MM.1S (cell line): ENCODE results near the gene CCDC14.
"Not testable (repeated sequence)": the region's sequence is repeated elsewhere in the genome, so short reads cannot be mapped to it uniquely, and the experiment has no call there.

Source experiments
- DNase-seq: peaks from one replicate; pipeline ENCODE4 v3.0.0-alpha.2; 2015
- H2AFZ ChIP-seq: fragments of 300-600 bp; sonication (generic); 2 replicates; pipeline ENCODE4 v1.6.0; 2016; ENCODE audit warnings: antibody characterized with exemption, low read length
- H3F3A ChIP-seq: fragments of 300-600 bp; sonication (generic); 2 replicates; pipeline ENCODE4 v1.6.1; 2016; ENCODE audit warnings: mild to moderate bottlenecking, antibody characterized with exemption, low read length, moderate library complexity, mixed read lengths; ENCODE audit not compliant: insufficient read depth
- H3K27ac ChIP-seq: fragments of 300-600 bp; sonication (generic); 2 replicates; pipeline ENCODE4 v1.5.1; 2016; ENCODE audit warnings: mild to moderate bottlenecking, low read length
- H3K27me3 ChIP-seq: fragments of 300-600 bp; sonication (generic); replicated peaks from 2 replicates; pipeline ENCODE4 v1.6.0; 2016; ENCODE audit warnings: low read length; ENCODE audit not compliant: insufficient read depth
- H3K36me3 ChIP-seq: fragments of 300-600 bp; sonication (generic); replicated peaks from 2 replicates; pipeline ENCODE4 v1.6.1; 2016; ENCODE audit warnings: mild to moderate bottlenecking, low read length, mixed read lengths; ENCODE audit not compliant: insufficient read depth
- H3K4me1 ChIP-seq: fragments of 300-600 bp; sonication (generic); 2 replicates; pipeline ENCODE4 v1.6.1; 2016; ENCODE audit warnings: low read length, mixed read lengths
- H3K4me2 ChIP-seq: fragments of 300-600 bp; sonication (generic); 2 replicates; pipeline ENCODE4 v1.6.0; 2016; ENCODE audit warnings: low read depth, low read length
- H3K4me3 ChIP-seq: fragments of 300-600 bp; sonication (generic); 2 replicates; pipeline ENCODE4 v1.5.1; 2016; ENCODE audit warnings: low read length, mixed read lengths
- H3K79me2 ChIP-seq: fragments of 300-600 bp; sonication (generic); 2 replicates; pipeline ENCODE4 v1.6.1; 2016; ENCODE audit warnings: mixed run types, low read length, mixed read lengths
- H3K9ac ChIP-seq: fragments of 300-600 bp; sonication (generic); 2 replicates; pipeline ENCODE4 v1.6.1; 2016; ENCODE audit warnings: low read length, mixed read lengths
- H3K9me2 ChIP-seq: fragments of 300-600 bp; sonication (generic); replicated peaks from 2 replicates; pipeline ENCODE4 v1.6.1; 2016; ENCODE audit warnings: mild to moderate bottlenecking, low read length, mixed read lengths; ENCODE audit not compliant: insufficient read depth
- H3K9me3 ChIP-seq: fragments of 300-600 bp; sonication (generic); replicated peaks from 2 replicates; pipeline ENCODE4 v1.6.1; 2016; ENCODE audit warnings: mild to moderate bottlenecking, low read length, mixed read lengths; ENCODE audit not compliant: insufficient read depth
- H4K20me1 ChIP-seq: fragments of 300-600 bp; sonication (generic); 2 replicates; pipeline ENCODE4 v1.6.1; 2016; ENCODE audit warnings: mild to moderate bottlenecking, low read length, moderate library complexity, mixed read lengths; ENCODE audit not compliant: insufficient read depth
- EZH2 ChIP-seq: fragments of 300-600 bp; sonication (generic); optimal IDR thresholded peaks from 2 replicates; pipeline ENCODE3; 2017; ENCODE audit warnings: low read depth, mild to moderate bottlenecking, antibody characterized with exemption, low read length, mixed read lengths
- EZH2phosphoT487 ChIP-seq: fragments of 300-600 bp; sonication (generic); IDR thresholded peaks from 2 replicates; pipeline ENCODE4 v1.6.1; 2018; ENCODE audit warnings: antibody characterized with exemption, low read length
- TF ChIP-seq, protein P1 (sequence below): fragments of 300-600 bp; sonication (generic); IDR thresholded peaks from 2 replicates; pipeline ENCODE4 v1.5.1; 2016; ENCODE audit warnings: antibody characterized with exemption, low read length, mixed read lengths

Gene CCDC14

DNA sequence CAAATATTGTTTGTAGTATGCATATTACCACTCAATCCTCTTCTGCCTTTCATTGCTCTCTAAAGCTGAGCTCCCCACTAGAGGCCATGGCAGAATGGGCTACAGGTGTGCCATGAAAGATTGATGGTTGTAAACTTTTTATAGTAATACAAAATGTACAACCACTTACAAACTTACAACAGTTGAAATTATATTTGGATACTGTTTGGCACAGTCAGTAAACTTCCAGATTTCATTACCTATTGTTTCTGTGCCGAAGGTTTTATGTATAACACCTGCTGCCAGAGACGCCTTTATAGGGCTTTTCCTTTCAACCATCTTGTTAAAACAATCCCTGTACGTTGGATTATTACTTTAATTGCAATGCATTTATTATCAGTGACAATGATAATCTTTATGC lies 23.9 kb upstream of the CCDC14 start:
- Histone ChIP-seq H3K4me2 (no peak overlapping the region), H3K36me3 (no peaks in the 10 kb centered on the region), H3K4me3 (no peak overlapping the region), H3F3A (no peaks in the 10 kb centered on the region), H3K9me2 (no peaks in the 10 kb centered on the region), H3K79me2 (no peaks in the 10 kb centered on the region), H3K9ac (no peak overlapping the region), H3K9me3 (no peaks in the 10 kb centered on the region), H2AFZ (no peak overlapping the region), H4K20me1 (no peaks in the 10 kb centered on the region), H3K4me1 (no peaks in the 10 kb centered on the region), H3K27me3 (0 out of 2 replicates have a peak, but pooled peaks cover 8% of the 10 kb centered on the region), H3K27ac (no peak overlapping the region)
- no peak for DNase-seq
- TF ChIP-seq EZH2 (no peak), EZH2phosphoT487 (no peak)
- TF ChIP-seq, protein P1, sequence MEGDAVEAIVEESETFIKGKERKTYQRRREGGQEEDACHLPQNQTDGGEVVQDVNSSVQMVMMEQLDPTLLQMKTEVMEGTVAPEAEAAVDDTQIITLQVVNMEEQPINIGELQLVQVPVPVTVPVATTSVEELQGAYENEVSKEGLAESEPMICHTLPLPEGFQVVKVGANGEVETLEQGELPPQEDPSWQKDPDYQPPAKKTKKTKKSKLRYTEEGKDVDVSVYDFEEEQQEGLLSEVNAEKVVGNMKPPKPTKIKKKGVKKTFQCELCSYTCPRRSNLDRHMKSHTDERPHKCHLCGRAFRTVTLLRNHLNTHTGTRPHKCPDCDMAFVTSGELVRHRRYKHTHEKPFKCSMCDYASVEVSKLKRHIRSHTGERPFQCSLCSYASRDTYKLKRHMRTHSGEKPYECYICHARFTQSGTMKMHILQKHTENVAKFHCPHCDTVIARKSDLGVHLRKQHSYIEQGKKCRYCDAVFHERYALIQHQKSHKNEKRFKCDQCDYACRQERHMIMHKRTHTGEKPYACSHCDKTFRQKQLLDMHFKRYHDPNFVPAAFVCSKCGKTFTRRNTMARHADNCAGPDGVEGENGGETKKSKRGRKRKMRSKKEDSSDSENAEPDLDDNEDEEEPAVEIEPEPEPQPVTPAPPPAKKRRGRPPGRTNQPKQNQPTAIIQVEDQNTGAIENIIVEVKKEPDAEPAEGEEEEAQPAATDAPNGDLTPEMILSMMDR = no peak

GRCh38 chr3:123984350-123984749 lies 23.3 kb upstream of the CCDC14 start:
- no peak overlapping the region for H3K4me2 ChIP-seq
- no peaks in the 10 kb centered on the region for H3K79me2 ChIP-seq
- no peak overlapping the region for H3K4me3 ChIP-seq
- 0 out of 2 replicates have a peak, but pooled peaks cover 8% of the 10 kb centered on the region for H3K27me3 ChIP-seq
- no peaks in the 10 kb centered on the region for H3K36me3 ChIP-seq
- H3K9ac ChIP-seq = no peak overlapping the region
- no peak for DNase-seq
- H2AFZ ChIP-seq = no peak overlapping the region
- H3K9me2 ChIP-seq = no peaks in the 10 kb centered on the region
- H3K27ac ChIP-seq = no peak overlapping the region
- H4K20me1 ChIP-seq = no peaks in the 10 kb centered on the region
- no peaks in the 10 kb centered on the region for H3K9me3 ChIP-seq
- H3K4me1 ChIP-seq = no peaks in the 10 kb centered on the region
- TF ChIP-seq, protein P1 = no peak
- TF ChIP-seq EZH2phosphoT487 (no peak), EZH2 (no peak)
- H3F3A ChIP-seq = no peaks in the 10 kb centered on the region

- H3K9ac ChIP-seq, H3K4me2 ChIP-seq, H2AFZ ChIP-seq, H4K20me1 ChIP-seq, H3K27ac ChIP-seq, H3F3A ChIP-seq, H3K4me3 ChIP-seq, H3K9me3 ChIP-seq, H3K4me1 ChIP-seq, H3K27me3 ChIP-seq, H3K79me2 ChIP-seq, DNase-seq, H3K36me3 ChIP-seq, H3K9me2 ChIP-seq: not testable (repeated sequence)
Measured at GRCh38 chr3:123981317-123981716, 20.3 kb upstream of the CCDC14 start.

DNA sequence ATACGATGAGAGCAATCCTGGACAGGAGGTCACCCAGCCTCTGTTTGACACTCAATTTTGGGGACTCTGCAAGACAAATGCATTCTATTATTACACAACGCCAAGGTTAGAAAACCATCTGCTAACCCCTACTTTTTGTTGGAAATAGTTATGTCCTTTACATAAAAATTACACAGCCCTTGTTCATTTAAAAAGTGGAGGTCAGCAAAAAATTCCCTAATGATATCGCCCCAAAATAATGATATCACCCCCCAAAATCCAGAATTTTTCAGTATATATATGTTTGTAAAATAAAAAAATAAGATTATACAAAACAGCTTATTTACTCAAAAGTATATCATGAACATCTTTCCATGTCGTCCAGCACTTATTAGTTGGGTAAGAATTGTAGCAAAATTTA lies 19.5 kb upstream of the CCDC14 start:
- Histone ChIP-seq H3K79me2 (no peaks in the 10 kb centered on the region), H3K9ac (no peak overlapping the region), H3K4me3 (no peak overlapping the region), H3K36me3 (no peaks in the 10 kb centered on the region), H3K9me2 (no peaks in the 10 kb centered on the region), H3K4me1 (no peaks in the 10 kb centered on the region), H4K20me1 (no peaks in the 10 kb centered on the region), H3F3A (no peaks in the 10 kb centered on the region), H3K27ac (no peak overlapping the region), H3K4me2 (no peak overlapping the region), H3K27me3 (0 out of 2 replicates have a peak, but pooled peaks cover 8% of the 10 kb centered on the region), H2AFZ (no peak overlapping the region), H3K9me3 (no peaks in the 10 kb centered on the region)
- DNase-seq = no peak
- TF ChIP-seq EZH2phosphoT487 (no peak), EZH2 (no peak)
- TF ChIP-seq, protein P1 = no peak
